CD4-positive, alpha-beta T cell (primary cell): ENCODE results near the gene PNKP. TPM values are rescaled to one million over a fixed set of nuclear protein-coding genes. Genes with fewer than 3 reads are reported as not detected.

Source experiments
- ATAC-seq: fragments of 200-7000 bp; cut with Tn5 transposase; one replicate; pipeline ENCODE4 v1.10.0; 2022; ENCODE audit warnings: mild to moderate bottlenecking; ENCODE audit not compliant: poor library complexity
- CTCF ChIA-PET: fragments of 350-600 bp; sonication (Branson Sonifier 250); formaldehyde crosslinking; loops from one replicate; lab custom pipeline; 2021; ENCODE audit warnings: antibody characterized with exemption, inconsistent platforms; lab: Charles Lee
- POLR2A ChIA-PET: fragments of 350-600 bp; sonication (Branson Sonifier 250); formaldehyde crosslinking; loops from one replicate; lab custom pipeline; 2021; ENCODE audit warnings: antibody characterized with exemption, inconsistent platforms; lab: Charles Lee
- DNase-seq, 14 experiments: peaks; one replicate each; pipeline ENCODE4 v3.0.0-alpha.2; 2013 to 2020; ENCODE audit warnings: mixed read lengths in 2 of 14
- H3K27ac ChIP-seq, 2 donors: one replicate each; pipeline versions ENCODE4 v1.5.1 to v1.7.0; 2013; ENCODE audit warnings: low read length in 2 of 2, low read depth in 1 of 2, mild to moderate bottlenecking in 1 of 2
- H3K27me3 ChIP-seq, 2 experiments: 1 replicate in 1 of 2; 2 replicates in 1 of 2; pipeline versions ENCODE4 v1.6.1 to v1.7.0; 2013; ENCODE audit warnings: low read length in 2 of 2, control low read depth in 1 of 2, mild to moderate bottlenecking in 1 of 2, moderate library complexity in 1 of 2; ENCODE audit not compliant: insufficient read depth in 2 of 2, control insufficient read depth in 1 of 2
- H3K36me3 ChIP-seq: one replicate; pipeline ENCODE4 v1.6.1; 2013; ENCODE audit warnings: low read length, control low read depth; ENCODE audit not compliant: insufficient read depth
- H3K4me1 ChIP-seq: one replicate; pipeline ENCODE4 v1.6.1; 2013; ENCODE audit warnings: low read length, control low read depth; ENCODE audit not compliant: insufficient read depth
- H3K4me3 ChIP-seq: one replicate; pipeline ENCODE4 v1.5.1; 2013; ENCODE audit warnings: mild to moderate bottlenecking, low read length, moderate library complexity
- H3K9me3 ChIP-seq, 2 experiments: 1 replicate in 1 of 2; 2 replicates in 1 of 2; pipeline versions ENCODE4 v1.6.1 to v1.7.0; 2013; ENCODE audit warnings: low read length in 2 of 2, mild to moderate bottlenecking in 2 of 2, control low read depth in 1 of 2, moderate library complexity in 1 of 2; ENCODE audit not compliant: control insufficient read depth in 1 of 2, insufficient read depth in 1 of 2
- H3K27ac Mint-ChIP-seq: one replicate; pipeline ENCODE4 v1.8.0; 2020; ENCODE audit warnings: mixed read lengths
- H3K27me3 Mint-ChIP-seq: one replicate; pipeline ENCODE4 v1.8.0; 2021; ENCODE audit warnings: mixed read lengths
- H3K36me3 Mint-ChIP-seq: one replicate; pipeline ENCODE4 v1.8.0; 2021; ENCODE audit warnings: low read depth, mixed read lengths
- H3K4me1 Mint-ChIP-seq: one replicate; pipeline ENCODE4 v1.8.0; 2021; ENCODE audit warnings: low read depth, mixed read lengths
- H3K4me3 Mint-ChIP-seq: one replicate; pipeline ENCODE4 v1.8.0; 2020; ENCODE audit warnings: mild to moderate bottlenecking, mixed read lengths
- H3K9me3 Mint-ChIP-seq: one replicate; pipeline ENCODE4 v1.8.0; 2020; ENCODE audit warnings: mixed read lengths
- CTCF ChIP-seq: fragments of 200-600 bp; IDR thresholded peaks from one replicate; pipeline ENCODE4 v1.8.0; 2022; ENCODE audit warnings: antibody characterized with exemption, mild to moderate bottlenecking
- intact Hi-C, 2 experiments: fragments of 100-400 bp; cut with DNase I in 1 of 2; cut with micrococcal nuclease in 1 of 2; formaldehyde crosslinking; loops; one replicate each; pipeline versions ENCODE4 v1.15.1 to v1.9.0; 2023 to 2025; cut with DNase I, micrococcal nuclease
- total RNA-seq, 174 experiments: library from RNA in 2 of 174; stranded (reverse) in 2 of 174; gene quantifications; one replicate each; pipeline ENCODE4 v1.2.3 and lab custom pipeline; 2021 to 2026

PNKP gene
- total RNA-seq, 2 experiments from 2014 or later = 96.1 to 98.1 TPM

- Histone ChIP-seq H3K4me3 (no peak overlapping the region), H3K27me3 (no peaks in the 10 kb centered on the region), H3K27ac (no peak overlapping the region), H3K9me3 (no peaks in the 10 kb centered on the region), H3K36me3 (peaks cover 8% of the 10 kb centered on the region), H3K4me1 (peaks cover 46% of the 10 kb centered on the region)
- no peak for DNase-seq
- no peak for TF ChIP-seq CTCF
- no peak for ATAC-seq
- Mint-ChIP-seq H3K9me3 (no peaks in the 10 kb centered on the region), H3K4me3 (no peak overlapping the region), H3K27me3 (no peaks in the 10 kb centered on the region), H3K27ac (no peak overlapping the region), H3K4me1 (peaks cover 25% of the 10 kb centered on the region), H3K36me3 (peaks cover 8% of the 10 kb centered on the region)
- POLR2A ChIA-PET = no interaction called here
- intact Hi-C loops = loop anchor here in 1 of 2 experiments (10.0 kb wide), 1 partner anchor 1239 kb away; the partner anchor contains the start of gene DBP
- CTCF ChIA-PET = no interaction called here
These were observed 6.5 kb upstream of the PNKP start for GRCh38 chr19:49873834-49874233.

- no peaks in the 10 kb centered on the region for H3K27me3 Mint-ChIP-seq
- intact Hi-C loops = loop anchor here in 1 of 2 experiments (10.0 kb wide), 1 partner anchor 1238 kb away; the partner anchor contains the start of gene DBP
- DNase-seq (no peak), ATAC-seq (no peak)
- Histone ChIP-seq H3K4me1 (peaks cover 46% of the 10 kb centered on the region), H3K36me3 (peaks cover 4% of the 10 kb centered on the region), H3K9me3 (peaks cover 0 to 6% of the 10 kb centered on the region in 2 experiments), H3K27me3 (no peaks in the 10 kb centered on the region), H3K27ac (no peak overlapping the region), H3K4me3 (no peak overlapping the region)
- H3K4me1 Mint-ChIP-seq = peaks cover 19% of the 10 kb centered on the region
- CTCF ChIA-PET = no interaction called here
- POLR2A ChIA-PET = no interaction called here
- H3K36me3 Mint-ChIP-seq = peaks cover 4% of the 10 kb centered on the region
- H3K9me3 Mint-ChIP-seq = no peaks in the 10 kb centered on the region
- H3K4me3 Mint-ChIP-seq = no peak overlapping the region
- TF ChIP-seq CTCF = no peak
- H3K27ac Mint-ChIP-seq = no peak overlapping the region
These were observed 5.7 kb upstream of the PNKP start for GRCh38 chr19:49873129-49873521.

- H3K27me3 ChIP-seq = no peaks in the 10 kb centered on the region
- H3K9me3 Mint-ChIP-seq = no peaks in the 10 kb centered on the region
- DNase-seq (no peak), ATAC-seq (no peak)
- H3K4me3 Mint-ChIP-seq = peak overlapping the region; percentile 71
- ChIA-PET POLR2A (no interaction called here), CTCF (no interaction called here)
- H3K27me3 Mint-ChIP-seq = no peaks in the 10 kb centered on the region
- no peak for TF ChIP-seq CTCF
- peaks cover 0 to 7% of the 10 kb centered on the region in 2 experiments for H3K9me3 ChIP-seq
- intact Hi-C loops = loop anchor here in 1 of 2 experiments (10.0 kb wide), 1 partner anchor 1238 kb away; the partner anchor contains the start of gene DBP
- peaks cover 4% of the 10 kb centered on the region for H3K36me3 ChIP-seq
- peak overlapping the region; percentile 40 for H3K27ac Mint-ChIP-seq
- no peak overlapping the region for H3K4me3 ChIP-seq
- peaks cover 50% of the 10 kb centered on the region for H3K4me1 ChIP-seq
- H3K27ac ChIP-seq = no peak overlapping the region
- H3K4me1 Mint-ChIP-seq = peaks cover 21% of the 10 kb centered on the region
- peaks cover 4% of the 10 kb centered on the region for H3K36me3 Mint-ChIP-seq
These were observed 5.1 kb upstream of the PNKP start for GRCh38 chr19:49872245-49873128.
